GM19238 (cell line): ENCODE results near the gene CENPO.

Source experiments
- DNase-seq: peaks from one replicate; pipeline ENCODE4 v3.0.0; 2011; ENCODE audit warnings: low spot score; ENCODE audit not compliant: insufficient read length

Gene CENPO

DNA sequence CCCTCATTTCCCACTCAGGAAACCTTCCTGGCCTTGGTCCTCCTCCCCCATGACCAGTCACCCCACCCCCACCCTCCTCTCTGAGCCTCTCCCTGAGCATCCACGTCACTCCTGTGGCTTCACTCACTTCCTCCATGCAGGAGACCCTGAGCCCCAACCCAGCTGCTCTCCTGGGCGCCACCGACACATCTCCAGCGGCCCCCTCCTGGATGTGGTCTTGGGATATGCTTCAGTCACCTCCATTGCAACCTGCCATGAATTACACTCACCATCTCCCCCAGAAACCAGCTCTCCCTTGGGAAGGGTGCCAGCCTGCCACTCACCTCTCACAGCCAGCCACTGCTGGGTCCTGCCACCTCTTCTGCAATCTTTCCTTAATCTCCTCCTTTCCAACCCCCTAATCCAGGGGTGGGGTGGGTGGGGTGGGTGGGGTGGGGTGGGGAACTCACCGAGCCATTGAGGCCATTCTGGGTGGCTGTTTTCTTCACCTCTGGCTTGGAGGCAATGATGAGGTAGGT lies 44.8 kb downstream of the CENPO start:
- no peak for DNase-seq

DNA sequence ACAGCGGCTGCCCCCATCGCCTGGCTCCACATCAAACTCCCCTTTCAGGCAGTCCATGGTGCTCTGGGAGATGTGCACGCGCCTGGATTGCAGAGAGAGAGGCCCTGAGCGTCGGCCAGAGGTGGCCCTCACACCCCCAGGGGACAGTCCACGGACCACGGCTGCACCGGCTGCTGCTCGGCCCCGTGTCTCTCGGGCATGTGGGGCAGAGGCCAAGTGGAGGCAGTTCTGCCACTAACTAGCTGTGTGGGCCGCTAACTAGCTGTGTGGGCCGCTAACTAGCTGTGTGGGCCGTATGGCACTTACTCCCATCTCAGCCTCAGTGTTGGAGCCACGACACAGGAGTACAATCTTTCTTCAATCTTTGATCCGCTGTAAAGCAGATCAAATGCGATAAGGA lies 45.3 kb downstream of the CENPO start:
- no peak for DNase-seq

DNA sequence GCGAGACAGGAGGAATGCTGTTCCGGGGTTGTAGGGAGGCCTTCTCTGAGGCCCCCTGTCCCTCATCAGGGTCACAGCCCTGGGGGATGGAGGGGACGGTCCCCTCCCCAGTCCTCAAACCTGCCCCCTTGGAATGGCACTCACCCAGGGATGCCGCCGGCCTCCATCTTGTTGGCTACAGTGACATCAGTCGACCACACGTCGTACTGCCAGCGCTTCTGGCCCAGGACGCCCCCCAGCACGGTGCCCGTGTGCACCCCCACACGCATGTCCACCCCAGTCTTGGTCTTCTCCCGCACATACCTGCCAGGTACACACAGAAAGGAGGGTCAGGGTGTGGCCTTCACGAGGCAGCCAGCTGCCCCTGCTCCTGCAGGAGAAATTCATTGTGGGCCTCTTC lies 46.5 kb downstream of the CENPO start:
- no peak for DNase-seq

DNA sequence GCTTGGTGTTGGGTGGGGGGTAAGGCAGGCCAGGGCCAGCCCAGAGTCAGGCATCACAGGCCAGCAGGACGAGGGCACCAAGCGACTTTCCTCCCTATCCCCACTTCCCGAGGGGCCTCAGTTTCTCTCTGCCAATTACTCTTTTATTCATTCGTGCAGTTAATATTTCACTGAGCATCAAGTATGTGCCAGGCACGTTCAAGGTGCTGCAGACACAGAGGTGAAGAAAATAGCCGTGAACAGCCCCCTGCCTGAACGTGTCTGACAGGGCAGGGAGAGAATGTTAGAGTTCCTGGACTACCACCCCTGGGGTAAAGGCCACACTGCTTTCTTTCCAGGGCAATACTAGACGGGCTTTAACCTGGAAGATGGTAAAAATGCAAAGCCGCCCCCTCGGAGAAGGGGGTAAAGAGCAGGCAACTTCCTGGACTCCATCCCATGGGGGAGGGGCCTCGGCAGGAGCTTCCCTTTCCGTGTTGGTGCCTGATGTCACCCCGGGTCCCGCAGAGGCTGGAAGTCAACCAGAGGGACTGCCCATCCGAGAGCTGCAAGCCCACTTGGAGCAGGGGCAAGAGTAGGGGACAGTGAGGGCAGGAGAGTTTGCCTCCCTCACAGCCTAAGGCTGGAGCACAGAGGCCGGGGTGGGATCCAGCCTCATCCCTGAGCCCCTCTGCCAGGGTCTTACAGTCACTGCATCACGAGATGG lies 47.1 kb downstream of the CENPO start:
- DNase-seq: no peak

DNA sequence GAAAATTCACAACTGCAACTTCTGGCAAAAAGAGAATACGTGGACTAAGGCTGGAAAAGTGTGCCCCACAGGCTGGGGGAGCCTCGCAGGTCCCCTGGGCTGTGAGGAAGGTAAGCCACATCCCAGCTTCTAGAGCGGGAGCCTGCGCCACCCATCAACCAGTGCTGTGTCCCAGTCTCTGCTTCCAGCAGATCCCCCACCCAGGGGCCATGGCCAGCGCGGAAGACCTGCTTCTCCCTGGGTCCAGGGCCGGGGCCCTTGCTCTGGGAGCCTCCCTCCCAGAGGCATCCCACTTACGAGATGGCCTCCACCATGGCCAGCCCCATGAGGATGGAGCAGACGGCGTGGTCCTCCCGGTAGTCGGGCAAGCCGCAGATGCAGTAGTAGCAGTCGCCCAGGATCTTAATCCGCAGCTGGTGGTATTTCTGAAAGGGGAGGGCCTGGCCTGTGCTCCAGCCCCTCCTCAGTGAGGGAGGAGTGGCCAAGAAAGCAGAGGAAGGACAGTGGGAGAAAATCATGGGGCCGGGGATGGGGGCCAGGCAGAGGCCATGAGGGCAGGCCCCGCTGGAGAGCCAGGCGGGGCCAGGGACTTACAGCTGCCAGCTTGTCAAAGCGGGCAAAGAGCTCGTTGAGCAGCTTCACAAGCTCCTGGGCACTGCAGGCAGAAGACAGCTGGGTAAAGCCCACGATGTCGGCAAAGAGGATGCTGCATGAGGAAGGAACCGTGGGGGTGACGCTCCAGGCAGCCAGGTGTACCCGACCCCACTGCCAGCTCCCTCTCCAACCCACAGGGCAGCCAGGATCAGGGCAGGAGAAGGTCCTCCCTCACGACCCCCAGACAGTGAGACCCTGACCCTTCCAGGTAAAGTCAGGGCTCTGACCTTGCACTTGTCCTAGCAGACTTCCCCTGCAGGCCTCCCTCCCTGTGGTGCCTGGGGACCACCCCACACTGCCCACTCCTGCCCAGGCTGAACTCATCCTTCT lies 48.0 kb downstream of the CENPO start:
- no peak for DNase-seq

DNA sequence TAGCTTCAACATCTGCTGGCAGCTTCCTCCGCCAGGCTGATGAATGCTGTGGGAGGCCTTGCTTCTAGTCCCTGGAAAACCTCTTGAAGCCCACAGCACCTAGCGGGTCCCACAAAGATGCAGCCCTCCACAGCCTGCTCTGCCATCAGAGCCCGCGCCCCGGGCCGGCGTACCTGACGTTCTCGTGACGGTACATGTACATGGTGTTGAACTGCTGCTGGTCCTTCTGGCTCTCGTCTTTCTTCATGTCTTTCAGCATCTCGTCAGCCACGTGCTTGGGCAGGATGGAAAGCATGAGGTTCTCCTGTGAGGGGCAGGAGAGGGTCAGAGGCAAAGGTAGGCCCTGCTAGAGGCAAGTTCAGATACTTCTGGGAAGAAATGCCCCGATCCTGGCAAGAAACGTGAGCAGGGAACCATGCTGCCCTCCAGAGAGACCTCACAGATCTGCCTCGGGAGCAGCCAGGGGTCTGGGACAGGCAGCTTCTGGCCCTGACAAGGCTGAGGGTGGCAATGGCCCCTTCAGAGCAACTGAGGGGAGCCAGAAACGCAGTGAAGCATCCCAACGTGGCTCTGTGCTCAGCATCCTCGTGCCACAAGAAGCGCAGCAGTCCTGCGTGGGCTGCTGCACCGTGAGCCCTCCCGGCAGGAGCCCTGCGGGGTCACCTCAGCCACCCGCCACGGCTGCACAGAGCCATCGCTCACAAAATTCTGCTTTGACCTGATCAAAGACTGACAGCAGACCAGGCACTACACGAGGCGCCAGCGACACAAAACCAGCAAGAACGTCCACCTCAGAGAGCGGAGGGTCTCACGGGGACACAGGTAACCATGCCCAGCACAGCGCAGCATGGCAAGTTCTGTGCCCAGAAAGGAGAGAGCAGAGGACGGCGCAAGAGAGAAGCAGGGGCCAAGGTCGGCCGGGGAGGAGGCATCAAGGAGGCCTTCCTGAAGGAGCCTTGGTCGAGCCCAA lies 49.1 kb downstream of the CENPO start:
- DNase-seq: no peak

DNA sequence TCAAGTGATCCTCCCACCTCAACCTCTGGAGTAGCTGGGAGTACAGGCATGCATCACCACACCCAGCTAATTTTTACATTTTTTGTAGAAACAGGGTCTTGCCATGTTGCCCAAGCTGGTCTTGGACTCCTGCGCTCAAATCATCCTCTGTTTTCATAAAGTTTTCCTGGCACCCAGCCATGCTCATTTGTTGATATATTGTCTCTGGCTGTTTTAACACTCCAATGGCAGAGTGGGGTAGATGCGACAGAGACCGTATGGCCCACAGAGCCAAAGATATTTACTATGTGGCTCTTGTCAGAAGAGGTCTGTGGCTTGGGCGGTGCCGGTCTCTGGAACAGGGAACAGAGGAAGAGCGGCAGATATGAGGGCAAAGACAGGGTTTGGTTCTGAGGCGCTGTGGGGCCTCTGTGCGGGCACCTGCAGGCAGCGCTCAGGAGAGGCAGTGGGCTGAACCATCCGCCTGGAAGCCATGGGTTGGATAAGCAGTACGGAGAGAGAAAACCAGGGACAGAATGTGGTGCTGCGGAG lies 50.2 kb downstream of the CENPO start:
- DNase-seq: no peak

DNA sequence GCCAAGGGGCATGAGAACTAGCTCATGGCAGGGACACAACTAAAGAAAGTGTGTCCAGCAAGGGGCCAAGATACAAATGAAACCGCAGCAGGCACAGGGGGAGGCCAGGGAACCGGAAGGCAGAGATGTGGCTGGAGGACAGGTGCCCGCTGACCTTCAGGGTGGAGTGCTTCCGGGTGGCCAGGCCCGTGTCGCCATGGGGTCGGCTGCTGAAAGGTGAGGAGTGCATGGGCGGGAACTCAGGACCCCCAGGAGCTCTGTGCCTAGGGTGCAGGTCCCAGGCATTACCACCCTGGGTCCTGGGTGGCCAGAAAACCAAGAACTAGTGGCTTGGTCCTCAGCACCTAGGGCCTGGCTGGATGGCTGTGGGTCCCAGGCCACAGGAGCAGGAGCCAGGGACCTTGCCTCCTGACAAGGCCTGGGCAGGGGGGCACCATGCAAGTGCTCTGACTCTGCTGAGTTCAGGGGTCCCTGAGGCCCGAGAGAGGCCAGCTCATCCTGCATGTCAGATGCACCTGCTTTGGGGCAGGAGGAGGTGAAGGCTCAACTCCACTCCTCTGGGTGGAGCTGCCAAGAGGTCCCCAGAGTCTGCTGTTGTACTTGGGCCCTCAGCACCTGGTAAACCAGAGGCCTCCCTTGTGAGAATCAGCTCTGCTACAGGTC lies 50.9 kb downstream of the CENPO start:
- DNase-seq: no peak

DNA sequence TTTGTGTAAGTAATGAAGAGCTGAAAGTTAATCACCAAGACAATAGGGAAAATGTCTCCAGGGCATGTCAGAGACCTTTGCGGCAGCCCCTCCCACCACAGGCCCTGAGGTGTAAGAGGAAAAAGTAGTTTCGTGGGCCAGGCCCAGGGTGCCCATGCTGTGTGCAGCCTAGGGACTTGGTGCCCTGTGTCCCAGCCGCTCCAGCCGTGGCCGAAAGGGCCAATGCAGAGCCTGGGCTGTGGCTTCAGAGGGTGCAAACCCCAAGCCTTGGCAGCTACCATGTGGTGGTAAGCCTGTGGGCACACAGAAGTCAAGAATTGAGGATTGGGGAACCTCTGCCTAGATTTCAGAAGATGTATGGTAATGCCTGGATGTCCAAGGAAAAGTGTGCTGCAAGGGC lies 52.5 kb downstream of the CENPO start:
- no peak for DNase-seq

DNA sequence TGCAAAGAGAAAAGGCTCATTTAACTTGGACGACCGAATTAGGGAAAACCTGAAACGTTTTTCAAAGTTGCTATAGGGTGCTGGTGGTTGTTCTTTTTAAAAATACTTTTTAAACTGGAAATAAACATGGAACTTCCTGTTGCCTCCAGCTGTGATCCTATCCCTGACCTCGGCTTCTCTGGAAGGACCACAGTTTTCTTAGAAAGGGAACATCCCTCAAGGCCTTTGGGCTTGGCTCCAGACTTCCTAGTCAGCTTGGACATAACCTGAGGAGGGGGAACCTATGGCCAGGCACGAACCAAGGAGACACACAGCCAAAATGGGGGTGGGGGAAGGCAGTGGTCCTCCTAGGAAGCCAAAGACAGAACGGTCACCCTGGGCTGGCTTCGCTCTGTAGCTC lies 57.7 kb downstream of the CENPO start:
- DNase-seq: no peak

DNA sequence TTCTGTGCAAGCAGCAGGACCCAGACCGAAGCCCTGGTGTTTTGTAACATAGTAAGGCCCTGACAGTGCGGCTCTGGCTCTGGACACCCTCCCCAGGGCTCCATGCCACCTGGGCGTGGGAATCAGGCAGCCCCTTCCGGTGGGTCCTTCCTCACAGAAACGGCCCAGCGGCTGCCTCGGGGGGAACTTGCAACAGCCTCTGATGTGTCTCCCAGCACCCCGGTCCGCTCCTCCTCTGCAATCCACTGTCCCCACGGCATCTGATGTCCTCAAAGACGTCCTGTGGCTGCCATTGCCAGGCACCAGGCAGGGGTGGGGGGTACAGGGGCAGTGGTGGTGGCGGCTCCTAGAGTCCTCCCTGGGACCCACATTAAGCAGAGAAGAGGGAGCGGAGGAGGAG lies 58.8 kb downstream of the CENPO start:
- no peak for DNase-seq

DNA sequence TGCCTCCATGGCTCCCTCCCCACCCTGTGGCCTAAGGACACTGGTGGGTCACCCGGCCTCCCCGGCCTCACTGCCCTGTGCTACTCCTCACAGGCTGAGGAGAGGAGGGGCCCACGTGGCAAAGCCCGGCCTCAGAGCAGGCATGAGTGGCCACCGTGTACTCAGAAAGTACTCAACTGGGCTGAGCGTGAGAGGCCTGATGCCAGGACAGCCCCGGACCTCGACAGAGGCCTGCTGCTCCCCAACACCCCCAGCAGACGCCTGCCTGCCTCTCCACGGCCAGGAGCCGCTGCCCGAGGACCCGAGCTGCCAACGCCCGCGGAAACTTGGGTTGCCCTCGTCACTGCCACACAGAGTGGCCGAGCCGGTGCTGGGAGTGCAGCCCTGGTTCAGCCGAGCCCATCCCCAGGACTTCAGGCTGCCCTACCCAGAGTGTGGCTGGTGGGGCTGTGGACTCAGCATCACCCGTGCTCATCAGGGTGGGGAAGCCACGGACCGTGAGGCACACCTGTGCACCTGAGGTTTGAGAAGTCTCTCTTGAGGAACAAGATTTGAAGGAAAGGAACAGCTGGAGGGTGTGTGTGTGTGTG lies 59.3 kb downstream of the CENPO start:
- no peak for DNase-seq

DNA sequence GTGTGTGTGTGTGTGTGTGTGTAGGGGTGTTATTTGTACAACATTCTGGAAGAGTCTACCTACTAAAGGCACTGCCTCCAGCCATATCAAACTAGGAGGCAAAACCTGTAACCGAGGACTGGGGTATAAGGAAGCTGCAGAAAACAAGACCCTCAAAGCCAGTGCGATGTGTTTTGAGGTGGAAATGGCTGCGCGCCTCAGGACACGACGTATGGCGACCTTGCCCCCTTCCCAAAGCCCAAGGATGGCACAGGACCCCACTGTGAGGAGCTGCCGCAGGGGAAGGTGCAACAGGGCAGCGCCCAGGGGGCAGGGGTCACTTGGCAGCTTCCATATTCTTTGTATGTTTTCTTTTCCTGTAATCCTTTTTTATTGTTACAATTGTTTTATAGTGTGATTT lies 59.8 kb downstream of the CENPO start:
- DNase-seq: no peak

DNA sequence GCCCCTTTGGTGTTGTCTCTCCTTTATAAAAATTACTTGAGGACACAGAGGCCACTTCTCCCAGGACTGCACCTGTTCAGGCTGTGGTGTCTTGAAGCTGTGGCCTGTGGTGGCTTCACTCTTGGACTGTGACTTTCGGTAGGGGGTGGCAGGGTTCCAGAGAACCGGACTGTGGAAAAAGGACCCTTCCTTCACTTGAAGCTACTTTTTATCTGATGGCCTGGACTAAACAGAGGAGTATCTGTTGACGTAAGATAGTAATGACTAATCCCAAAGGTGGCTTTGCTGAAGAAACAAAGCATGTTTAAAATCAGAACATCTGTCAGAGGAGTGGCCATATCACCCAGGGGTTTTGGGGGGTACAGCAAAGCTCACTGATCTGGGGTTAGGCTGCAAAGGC lies 60.8 kb downstream of the CENPO start:
- DNase-seq: no peak

DNA sequence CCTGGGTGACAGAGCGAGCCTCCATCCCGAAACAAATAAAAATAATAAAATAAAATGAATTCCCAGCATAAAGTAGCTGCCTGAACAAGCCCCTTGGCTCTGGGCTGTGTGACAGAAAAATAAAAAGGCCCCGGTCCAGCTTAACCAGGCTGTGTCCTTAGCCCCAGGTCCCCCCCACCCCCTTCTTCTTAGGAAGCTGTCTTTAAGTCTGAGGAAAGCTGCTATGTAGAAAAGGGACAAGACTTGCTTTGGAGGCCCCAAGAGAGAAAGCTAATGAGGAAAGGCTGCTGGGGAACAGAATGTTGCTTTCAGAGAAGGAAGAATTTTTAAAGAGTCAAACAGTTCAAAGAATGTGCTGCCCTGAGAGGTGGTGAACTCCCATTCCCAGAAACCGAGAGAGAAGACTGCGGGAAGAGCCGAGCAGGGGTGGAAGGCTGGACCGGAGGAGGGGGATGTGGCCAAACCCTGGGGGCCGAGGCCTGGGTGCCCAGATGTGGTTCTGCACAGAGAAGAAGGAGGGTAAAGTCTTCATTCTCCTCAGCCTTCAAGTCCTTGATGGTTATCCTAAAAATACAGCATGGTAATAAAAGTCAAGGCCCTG lies 61.9 kb downstream of the CENPO start:
- no peak for DNase-seq

DNA sequence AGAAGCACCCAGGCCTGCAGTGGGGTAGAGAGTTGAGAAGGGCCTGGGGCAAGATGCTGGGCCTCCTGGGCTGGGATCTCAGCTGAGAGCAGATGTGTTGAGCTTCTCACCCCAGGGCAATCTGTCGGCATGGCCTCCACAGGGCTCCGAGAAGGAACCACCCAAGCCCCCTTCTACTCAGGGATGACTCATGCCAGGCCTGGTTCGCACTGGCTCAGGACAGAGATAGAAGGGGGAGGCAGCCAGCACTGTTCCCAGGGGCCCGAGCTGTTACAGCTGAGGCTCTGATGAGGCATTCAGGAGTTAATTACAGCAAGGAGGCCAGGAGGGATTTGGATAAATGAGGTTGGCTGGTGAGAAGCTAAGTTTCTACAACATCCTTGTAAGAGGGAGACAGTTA lies 62.5 kb downstream of the CENPO start:
- no peak for DNase-seq

DNA sequence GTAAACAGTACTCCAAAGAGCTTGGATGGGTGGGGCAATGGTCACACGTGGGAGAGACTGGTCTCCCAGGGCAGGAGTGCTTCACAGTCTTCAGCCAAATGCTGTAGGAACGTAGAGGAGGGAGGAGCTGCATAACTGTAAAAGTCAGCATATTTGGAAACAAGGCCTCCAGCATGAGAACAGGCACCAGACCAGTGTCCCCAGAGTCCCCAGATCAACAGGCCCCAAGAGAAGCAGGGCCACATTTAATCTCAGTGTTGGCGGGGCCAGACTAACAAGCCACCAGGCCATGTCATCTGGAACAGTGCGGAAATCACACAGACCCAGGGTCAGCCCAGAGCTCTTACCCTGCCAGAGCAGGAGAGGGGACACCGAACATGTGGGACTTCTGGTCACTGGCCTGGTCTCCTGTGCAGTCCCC lies 63.6 kb downstream of the CENPO start:
- DNase-seq: no peak

DNA sequence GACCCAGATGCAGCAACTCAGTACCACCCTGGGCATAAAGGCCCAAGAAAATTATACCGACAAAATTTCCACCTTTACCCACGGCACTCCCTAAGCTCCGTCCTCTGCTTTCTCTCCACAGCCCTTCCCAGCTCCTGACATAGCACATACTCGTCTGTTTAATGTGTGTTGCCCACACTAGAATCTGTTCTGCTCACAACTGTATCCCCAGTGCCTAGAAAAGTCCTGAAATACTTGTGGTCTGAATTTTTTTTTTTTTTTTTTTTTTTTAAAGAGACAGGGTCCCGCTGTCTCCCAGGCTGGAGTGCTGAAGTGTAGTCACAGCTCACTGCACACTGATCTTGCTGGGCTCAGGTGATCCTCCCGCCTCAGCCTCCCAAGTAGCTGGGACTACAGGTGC lies 64.5 kb downstream of the CENPO start:
- no peak for DNase-seq

DNA sequence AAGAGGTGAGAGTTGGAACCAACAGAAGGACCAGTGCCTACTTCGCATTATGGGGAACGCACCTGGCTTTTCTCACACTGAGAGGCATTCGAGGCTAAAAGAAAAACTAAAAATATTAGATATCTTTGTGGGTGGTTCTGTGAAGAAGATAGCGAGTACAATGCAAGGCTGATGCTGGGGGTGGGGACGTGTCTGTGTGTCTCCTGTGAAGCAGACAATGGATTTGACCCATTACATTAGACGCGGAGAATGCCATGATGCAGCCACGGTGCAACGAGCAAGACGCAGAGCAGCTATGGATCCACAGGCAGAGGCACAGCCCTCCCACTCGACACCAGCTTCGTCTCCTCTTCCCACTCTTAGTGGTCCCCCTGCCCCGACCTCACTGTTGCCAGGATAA lies 65.8 kb downstream of the CENPO start:
- no peak for DNase-seq
